Ishikawa (cell line): Measurements from ENCODE around the gene ZNF556.

ENCODE experiments used
- CEBPB ChIP-seq: IDR thresholded peaks from 2 replicates; pipeline ENCODE4 v1.6.1; 2012
- EP300 ChIP-seq: IDR thresholded peaks from 2 replicates; pipeline ENCODE4 v1.6.1; 2012; ENCODE audit warnings: borderline replicate concordance
- NFIC ChIP-seq: IDR thresholded peaks from 2 replicates; pipeline ENCODE4 v1.6.1; 2012
- TAF1 ChIP-seq: IDR thresholded peaks from 2 replicates; pipeline ENCODE4 v1.6.1; 2012; ENCODE audit warnings: low read depth, mild to moderate bottlenecking
- TCF12 ChIP-seq: IDR thresholded peaks from 2 replicates; pipeline ENCODE4 v1.6.1; 2012; ENCODE audit warnings: low read depth
- ZBTB7A ChIP-seq: IDR thresholded peaks from 2 replicates; pipeline ENCODE4 v1.6.1; 2012; ENCODE audit warnings: low read depth
- TF ChIP-seq, protein P1 (sequence below): IDR thresholded peaks from 2 replicates; pipeline ENCODE4 v1.6.1; 2012; ENCODE audit warnings: low read depth, mild to moderate bottlenecking
- TF ChIP-seq, protein P2 (sequence below): IDR thresholded peaks from 2 replicates; pipeline ENCODE4 v1.6.1; 2012

DNA sequence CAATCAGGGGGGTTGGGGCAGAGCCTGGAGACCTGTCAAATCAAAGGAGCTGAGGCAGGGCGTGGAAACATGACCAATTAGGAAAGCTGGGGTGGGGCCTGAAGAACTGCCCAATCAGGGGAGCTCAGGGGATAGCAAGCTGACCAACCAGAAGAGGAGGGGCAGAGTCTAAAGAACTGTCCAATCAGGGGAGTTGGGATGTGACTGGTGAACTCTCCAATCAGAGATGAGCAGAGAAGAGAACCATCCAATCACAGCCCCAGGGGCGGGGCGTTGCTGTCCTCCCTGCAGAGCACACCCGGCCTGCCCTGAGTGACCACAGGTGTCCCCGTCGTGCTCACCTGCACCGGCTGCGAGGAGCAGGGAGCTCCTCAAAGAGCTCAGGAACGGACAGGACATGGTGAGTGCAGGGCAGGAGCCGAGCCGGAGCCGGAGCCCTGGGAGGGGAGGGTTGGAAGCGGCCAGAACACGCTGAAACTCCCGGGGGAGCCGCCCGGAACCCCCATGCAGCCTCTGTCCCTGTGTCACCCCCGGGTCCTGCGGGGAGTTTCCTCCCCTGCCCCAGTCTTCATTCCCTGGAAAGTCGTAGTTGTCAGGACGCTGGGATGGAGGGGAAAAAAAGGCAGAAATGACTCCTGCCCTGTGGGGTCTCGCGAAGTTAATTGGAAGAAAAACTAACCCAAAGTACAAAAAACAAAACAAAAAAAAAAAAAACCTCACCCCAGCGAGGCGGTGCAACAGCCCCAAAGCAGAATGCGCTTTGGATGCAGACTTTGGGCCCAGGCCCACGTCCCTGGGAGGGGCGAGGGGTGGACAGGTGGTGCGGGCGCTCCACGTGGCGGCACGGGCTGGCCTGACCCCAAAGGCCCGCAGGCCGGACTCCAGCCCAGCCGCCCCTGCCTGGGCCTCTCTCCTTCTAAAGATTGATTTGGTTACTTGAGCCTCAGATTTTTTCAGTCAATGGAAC lies at the start of gene ZNF556:
- TF ChIP-seq, protein P1, sequence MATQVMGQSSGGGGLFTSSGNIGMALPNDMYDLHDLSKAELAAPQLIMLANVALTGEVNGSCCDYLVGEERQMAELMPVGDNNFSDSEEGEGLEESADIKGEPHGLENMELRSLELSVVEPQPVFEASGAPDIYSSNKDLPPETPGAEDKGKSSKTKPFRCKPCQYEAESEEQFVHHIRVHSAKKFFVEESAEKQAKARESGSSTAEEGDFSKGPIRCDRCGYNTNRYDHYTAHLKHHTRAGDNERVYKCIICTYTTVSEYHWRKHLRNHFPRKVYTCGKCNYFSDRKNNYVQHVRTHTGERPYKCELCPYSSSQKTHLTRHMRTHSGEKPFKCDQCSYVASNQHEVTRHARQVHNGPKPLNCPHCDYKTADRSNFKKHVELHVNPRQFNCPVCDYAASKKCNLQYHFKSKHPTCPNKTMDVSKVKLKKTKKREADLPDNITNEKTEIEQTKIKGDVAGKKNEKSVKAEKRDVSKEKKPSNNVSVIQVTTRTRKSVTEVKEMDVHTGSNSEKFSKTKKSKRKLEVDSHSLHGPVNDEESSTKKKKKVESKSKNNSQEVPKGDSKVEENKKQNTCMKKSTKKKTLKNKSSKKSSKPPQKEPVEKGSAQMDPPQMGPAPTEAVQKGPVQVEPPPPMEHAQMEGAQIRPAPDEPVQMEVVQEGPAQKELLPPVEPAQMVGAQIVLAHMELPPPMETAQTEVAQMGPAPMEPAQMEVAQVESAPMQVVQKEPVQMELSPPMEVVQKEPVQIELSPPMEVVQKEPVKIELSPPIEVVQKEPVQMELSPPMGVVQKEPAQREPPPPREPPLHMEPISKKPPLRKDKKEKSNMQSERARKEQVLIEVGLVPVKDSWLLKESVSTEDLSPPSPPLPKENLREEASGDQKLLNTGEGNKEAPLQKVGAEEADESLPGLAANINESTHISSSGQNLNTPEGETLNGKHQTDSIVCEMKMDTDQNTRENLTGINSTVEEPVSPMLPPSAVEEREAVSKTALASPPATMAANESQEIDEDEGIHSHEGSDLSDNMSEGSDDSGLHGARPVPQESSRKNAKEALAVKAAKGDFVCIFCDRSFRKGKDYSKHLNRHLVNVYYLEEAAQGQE, result no peak
- TF ChIP-seq EP300 (no peak), TCF12 (no peak), CEBPB (no peak), ZBTB7A (no peak), TAF1 (peak; percentile 24; the same call in 1 of the 2 replicates), NFIC (no peak)
- TF ChIP-seq, protein P2, sequence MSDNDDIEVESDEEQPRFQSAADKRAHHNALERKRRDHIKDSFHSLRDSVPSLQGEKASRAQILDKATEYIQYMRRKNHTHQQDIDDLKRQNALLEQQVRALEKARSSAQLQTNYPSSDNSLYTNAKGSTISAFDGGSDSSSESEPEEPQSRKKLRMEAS, result peak; percentile 71
